Calu3 (cell line): ENCODE results near the gene TAF12. TPM values are rescaled to one million over a fixed set of nuclear protein-coding genes. Genes with fewer than 3 reads are reported as not detected.
"Not testable (repeated sequence)": the region's sequence is repeated elsewhere in the genome, so short reads cannot be mapped to it uniquely, and the experiment has no call there.

Experiments used
- Bru-seq: library from RNA; stranded (reverse); fragments of 400-500 nt; gene quantifications from one replicate; lab custom pipeline; 2021; lab: Mats Ljungman, UMichigan
- BruChase-seq, 2 experiments: library from RNA; stranded (reverse); fragments of 400-500 nt; gene quantifications; one replicate each; lab custom pipeline; 2021; lab: Mats Ljungman, UMichigan
- BruUV-seq: library from RNA; stranded (reverse); fragments of 400-500 nt; replicated peaks from 2 replicates; lab custom pipeline; 2021; lab: Mats Ljungman, UMichigan
- CTCF ChIA-PET: fragments of 300-600 bp; sonication (Branson Sonifier 250); formaldehyde crosslinking; loops from one replicate; lab custom pipeline; 2022; ENCODE audit warnings: antibody characterized with exemption; lab: Charles Lee
- DNase-seq: peaks from one replicate; pipeline ENCODE4 v3.0.0; 2022
- H3K27ac Mint-ChIP-seq: one replicate; pipeline ENCODE4 v1.8.0; 2022; ENCODE audit warnings: mixed read lengths; ENCODE audit not compliant: unreplicated experiment
- H3K27me3 Mint-ChIP-seq: one replicate; pipeline ENCODE4 v1.8.0; 2022; ENCODE audit warnings: mixed read lengths; ENCODE audit not compliant: unreplicated experiment
- H3K36me3 Mint-ChIP-seq: one replicate; pipeline ENCODE4 v1.8.0; 2022; ENCODE audit warnings: mild to moderate bottlenecking, moderate library complexity, mixed read lengths; ENCODE audit not compliant: insufficient read depth, unreplicated experiment
- H3K4me1 Mint-ChIP-seq: one replicate; pipeline ENCODE4 v1.8.0; 2022; ENCODE audit warnings: mild to moderate bottlenecking, low read depth, mixed read lengths; ENCODE audit not compliant: unreplicated experiment
- H3K4me3 Mint-ChIP-seq: one replicate; pipeline ENCODE4 v1.8.0; 2022; ENCODE audit warnings: mild to moderate bottlenecking, low read depth, moderate library complexity, mixed read lengths; ENCODE audit not compliant: unreplicated experiment
- H3K9me3 Mint-ChIP-seq: one replicate; pipeline ENCODE4 v1.8.0; 2022; ENCODE audit warnings: low read depth, mixed read lengths; ENCODE audit not compliant: unreplicated experiment
- intact Hi-C: fragments of 100-400 bp; cut with micrococcal nuclease; formaldehyde crosslinking; loops from one replicate; pipeline ENCODE4 v1.10.0; 2022; ENCODE audit not compliant: unreplicated experiment
- long read RNA-seq: library from polyadenylated mRNA; stranded (forward); transcript quantifications from one replicate; pipeline ENCODE4 v2.0.0, GENCODE V29; 2022
- total RNA-seq: library from RNA; stranded (reverse); gene quantifications from 2 replicates; pipeline ENCODE4 v1.2.3, GENCODE V29; 2022
- TF ChIP-seq, protein P1 (sequence below): fragments of 200-600 bp; IDR thresholded peaks from one replicate; pipeline ENCODE4 v1.8.0; 2022; ENCODE audit warnings: antibody characterized with exemption; ENCODE audit not compliant: unreplicated experiment

TAF12 gene
- 21.6 and 22.4 TPM in 2 replicates for total RNA-seq
- Bru-seq, nascent RNA = percentile 62 among the genes with signal in this experiment
- BruChase-seq, experiment 1, labeled RNA remaining after a 6-hour chase = percentile 71 among the genes with signal in this experiment
- BruChase-seq, experiment 2, labeled RNA remaining after a 2-hour chase = percentile 71 among the genes with signal in this experiment
- long read RNA-seq, transcript TAF12-202 (6 exons, 1,334 nt) = major isoform, 62 of 71 reads
- long read RNA-seq, partial matches to known transcripts = 0 of 71 reads
- long read RNA-seq, other reads (novel, unspliced or antisense) = 7 of 71 reads

DNA sequence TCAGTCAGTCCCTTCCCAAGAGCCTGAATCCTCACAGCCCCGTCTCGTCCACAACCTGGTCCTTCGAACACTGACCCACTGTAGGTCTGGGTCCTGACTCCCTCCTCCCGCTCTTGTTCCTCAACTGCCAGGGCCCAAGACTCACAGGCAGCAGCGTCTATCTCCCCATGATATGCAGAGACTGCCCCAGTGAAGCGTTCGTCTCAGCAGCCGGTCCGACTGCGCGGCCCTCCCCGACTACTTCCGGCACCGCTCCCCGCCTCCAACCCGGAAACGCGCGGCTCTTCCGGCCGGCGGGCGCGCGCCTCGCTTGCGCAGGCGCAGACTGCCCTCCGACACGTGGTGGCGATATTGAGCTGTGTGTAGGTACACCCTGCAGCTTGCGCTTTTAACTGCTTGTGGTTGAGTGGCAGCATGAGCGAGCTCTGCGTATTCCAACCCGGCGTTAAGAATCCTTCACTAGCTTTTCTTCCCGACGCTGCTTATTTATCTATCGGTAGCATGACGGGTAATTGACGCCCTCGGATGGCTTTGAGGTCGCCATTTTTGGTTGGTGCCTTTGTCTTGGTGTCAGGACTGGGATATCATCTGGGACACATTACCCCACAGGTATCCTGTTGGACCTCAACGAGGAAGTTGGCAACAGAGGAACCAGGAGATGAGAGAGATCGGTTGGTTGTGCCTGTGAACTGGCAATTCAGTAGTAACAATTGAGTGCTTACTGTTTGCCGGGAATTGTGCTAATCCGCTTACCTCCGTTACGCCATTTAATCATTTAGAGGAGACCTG lies at the start of gene TAF12:
TSS of gene TAF12 (minus strand) at position 221 of the 789 bp plus-strand sequence. CDS start 20,986 bp downstream, outside the sequence.
- Mint-ChIP-seq H3K4me3 (peak within 1 kb of the TSS; percentile 96), H3K36me3 (peaks cover 32% of the 10 kb centered on the region), H3K9me3 (no peaks in the 10 kb centered on the region), H3K27me3 (no peaks in the 10 kb centered on the region), H3K4me1 (peaks cover 29% of the 10 kb centered on the region), H3K27ac (peak within 1 kb of the TSS; percentile 87)
- TF ChIP-seq, protein P1, sequence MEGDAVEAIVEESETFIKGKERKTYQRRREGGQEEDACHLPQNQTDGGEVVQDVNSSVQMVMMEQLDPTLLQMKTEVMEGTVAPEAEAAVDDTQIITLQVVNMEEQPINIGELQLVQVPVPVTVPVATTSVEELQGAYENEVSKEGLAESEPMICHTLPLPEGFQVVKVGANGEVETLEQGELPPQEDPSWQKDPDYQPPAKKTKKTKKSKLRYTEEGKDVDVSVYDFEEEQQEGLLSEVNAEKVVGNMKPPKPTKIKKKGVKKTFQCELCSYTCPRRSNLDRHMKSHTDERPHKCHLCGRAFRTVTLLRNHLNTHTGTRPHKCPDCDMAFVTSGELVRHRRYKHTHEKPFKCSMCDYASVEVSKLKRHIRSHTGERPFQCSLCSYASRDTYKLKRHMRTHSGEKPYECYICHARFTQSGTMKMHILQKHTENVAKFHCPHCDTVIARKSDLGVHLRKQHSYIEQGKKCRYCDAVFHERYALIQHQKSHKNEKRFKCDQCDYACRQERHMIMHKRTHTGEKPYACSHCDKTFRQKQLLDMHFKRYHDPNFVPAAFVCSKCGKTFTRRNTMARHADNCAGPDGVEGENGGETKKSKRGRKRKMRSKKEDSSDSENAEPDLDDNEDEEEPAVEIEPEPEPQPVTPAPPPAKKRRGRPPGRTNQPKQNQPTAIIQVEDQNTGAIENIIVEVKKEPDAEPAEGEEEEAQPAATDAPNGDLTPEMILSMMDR = peak; percentile 31
- BruUV-seq = TSS peak; percentile 96
- CTCF ChIA-PET = interaction anchor here (0.5 to 1.0 kb wide), 22 partner anchors 9 to 1796 kb away, joined by 3 to 12 read pairs (median 4); partner anchors contain the start of genes GMEB1 and YTHDF2
- intact Hi-C loops = loop anchor here (2.0 kb wide), 1 partner anchor 234 kb away; no protein-coding TSS in a partner anchor
- peak; percentile 90 for DNase-seq

DNA sequence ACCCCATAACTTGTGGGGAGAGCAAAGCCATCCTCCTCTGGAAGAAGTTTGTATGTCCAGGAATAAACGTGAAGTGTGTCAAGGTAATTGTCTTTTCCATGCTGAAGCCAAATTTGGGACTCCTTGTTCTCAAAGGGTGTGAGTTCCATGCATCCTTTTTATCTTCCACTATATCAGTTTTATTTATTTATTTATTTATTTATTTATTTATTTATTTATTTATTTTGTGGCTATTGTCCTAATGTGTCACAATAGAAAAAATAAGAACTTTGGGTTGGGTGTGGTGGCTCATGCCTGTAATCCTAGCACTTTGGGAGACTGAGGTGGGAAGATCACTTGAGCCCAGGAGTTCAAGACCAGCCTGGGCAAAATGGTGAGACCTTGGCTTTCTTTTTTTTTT lies 48.8 kb upstream of the TAF12 start:
- not testable (repeated sequence) for H3K36me3 Mint-ChIP-seq, H3K27me3 Mint-ChIP-seq

GRCh38 chr1:28684937-28685336 lies 42.1 kb upstream of the TAF12 start:
- intact Hi-C loops = no loop called here
- Mint-ChIP-seq H3K9me3 (no peaks in the 10 kb centered on the region), H3K27me3 (no peaks in the 10 kb centered on the region), H3K4me1 (no peaks in the 10 kb centered on the region), H3K36me3 (no peaks in the 10 kb centered on the region), H3K27ac (no peak overlapping the region), H3K4me3 (no peak overlapping the region)
- DNase-seq = no peak
- TF ChIP-seq, protein P1 = no peak
- BruUV-seq = no TSS peak
- CTCF ChIA-PET = interaction anchor here (0.7 kb wide), 1 partner anchor 108 kb away, joined by 3 read pairs; no protein-coding TSS in a partner anchor

More for the DNA sequence above, 48.8 kb upstream of the TAF12 start:
- CTCF ChIA-PET = interaction anchor here (0.6 kb wide), 1 partner anchor 41 kb away, joined by 3 read pairs; no protein-coding TSS in a partner anchor
- DNase-seq, H3K4me3 Mint-ChIP-seq, BruUV-seq, H3K27ac Mint-ChIP-seq, H3K4me1 Mint-ChIP-seq, intact Hi-C loops, H3K9me3 Mint-ChIP-seq: not testable (repeated sequence)

GRCh38 chr1:28682840-28683239 lies 40.0 kb upstream of the TAF12 start:
- DNase-seq = no peak
- H3K27ac Mint-ChIP-seq = no peak overlapping the region
- no peaks in the 10 kb centered on the region for H3K4me1 Mint-ChIP-seq
- BruUV-seq = no TSS peak
- no peaks in the 10 kb centered on the region for H3K27me3 Mint-ChIP-seq
- intact Hi-C loops = no loop called here
- TF ChIP-seq, protein P1 = no peak
- CTCF ChIA-PET = no interaction called here
- H3K9me3 Mint-ChIP-seq = no peaks in the 10 kb centered on the region
- no peak overlapping the region for H3K4me3 Mint-ChIP-seq
- H3K36me3 Mint-ChIP-seq = no peaks in the 10 kb centered on the region
